Activated T-helper 1 cell treated with anti-CD3 and anti-CD28 coated beads, Interleukin-2, amount 50 U/mL, for 16 hours (primary cell): ENCODE data around the gene CFAP20.

Source experiments
- DNase-seq, 2 donors: peaks; one replicate each; pipeline ENCODE4 v3.0.0-alpha.2; 2020; ENCODE audit warnings: low read depth in 1 of 2, low spot score in 1 of 2

CFAP20 gene

GRCh38 chr16:58125041-58125440 is 4.1 kb downstream of the CFAP20 start:
- DNase-seq, result no peak

DNA sequence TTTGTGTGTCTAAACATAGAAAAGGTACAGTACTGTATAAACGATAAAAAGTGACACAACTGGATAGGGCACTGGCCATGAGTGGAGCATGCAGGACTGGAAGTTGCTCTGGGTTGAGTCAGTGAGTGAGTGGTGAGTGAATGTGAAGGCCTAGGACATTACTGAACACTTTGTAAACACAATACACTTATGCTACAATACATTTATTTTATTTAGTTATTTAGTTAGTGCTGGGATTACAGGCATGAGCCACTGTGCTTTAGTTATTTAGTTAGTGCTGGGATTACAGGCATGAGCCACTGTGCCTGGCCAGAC is 4.6 kb downstream of the CFAP20 start:
- no peak for DNase-seq

DNA sequence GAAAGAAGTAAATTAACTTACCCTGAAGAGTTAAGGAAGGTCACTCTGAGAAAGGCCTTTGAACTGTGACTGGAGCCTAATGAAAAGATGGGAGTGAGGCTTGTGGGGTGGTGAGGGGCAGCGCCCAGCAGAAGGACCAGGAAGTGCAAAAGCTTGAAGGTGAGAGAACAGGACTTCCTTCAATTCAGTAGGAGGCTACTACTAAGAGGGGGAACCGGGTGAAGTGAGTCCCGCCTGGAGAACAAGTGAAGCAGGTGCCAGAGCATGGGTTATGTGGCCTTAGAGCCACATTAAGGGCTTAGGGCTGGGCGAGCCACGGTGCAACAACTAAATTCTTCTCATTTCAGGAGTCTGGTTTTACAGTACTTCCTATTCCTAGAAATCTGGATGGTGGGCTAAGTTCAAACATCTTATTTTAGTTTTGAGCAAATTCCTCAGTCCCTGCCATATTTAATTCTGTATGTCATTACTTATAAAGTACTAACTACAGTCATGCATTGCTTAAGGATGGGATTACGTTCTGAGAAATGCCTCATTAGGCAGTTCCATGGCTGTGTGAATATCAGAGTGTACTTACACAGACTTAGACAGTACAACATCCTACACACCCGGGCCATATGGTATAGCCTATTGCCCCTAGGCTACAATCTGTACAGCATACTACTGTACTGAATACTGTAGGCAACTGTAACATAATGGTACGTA is 5.1 kb downstream of the CFAP20 start:
- DNase-seq, result no peak

DNA sequence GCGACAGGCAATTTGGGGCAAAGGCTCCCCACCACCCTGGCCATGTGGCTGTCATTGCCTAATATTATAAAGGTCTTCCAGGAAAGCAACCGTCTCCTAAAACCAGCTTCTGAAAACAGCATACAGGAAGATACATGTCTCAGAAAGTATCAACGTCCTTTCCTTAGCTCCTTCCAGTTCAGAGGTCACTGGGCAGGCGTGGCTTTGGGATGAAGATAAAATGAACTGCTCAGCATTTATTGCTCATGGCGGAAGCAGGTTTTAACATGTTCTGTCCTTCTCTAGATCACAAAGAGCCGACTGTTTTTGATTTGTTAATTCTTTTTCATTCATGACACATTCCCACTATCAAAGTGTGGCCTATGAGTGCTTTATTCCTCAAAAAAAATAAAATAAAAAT is 8.0 kb downstream of the CFAP20 start:
- DNase-seq, result no peak

DNA sequence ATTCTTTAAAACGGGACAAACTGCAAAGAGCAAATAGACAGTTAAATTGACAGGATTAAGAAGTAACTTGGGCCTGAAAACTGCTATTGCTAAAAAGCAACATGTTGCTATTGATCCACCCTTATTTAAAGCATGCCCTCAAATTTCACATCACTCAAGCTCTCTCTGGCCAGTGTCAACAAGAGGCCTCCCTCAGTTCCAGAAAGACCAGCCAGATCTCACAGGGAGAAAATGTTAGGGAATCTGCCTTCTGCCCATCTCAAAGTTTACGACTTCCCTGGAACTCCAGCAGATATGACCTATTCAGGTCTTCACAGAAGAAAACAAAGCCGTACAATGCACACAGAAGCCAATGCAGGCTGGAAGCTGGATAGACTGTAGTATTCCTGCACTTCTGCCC is 8.9 kb downstream of the CFAP20 start:
- DNase-seq, result no peak

DNA sequence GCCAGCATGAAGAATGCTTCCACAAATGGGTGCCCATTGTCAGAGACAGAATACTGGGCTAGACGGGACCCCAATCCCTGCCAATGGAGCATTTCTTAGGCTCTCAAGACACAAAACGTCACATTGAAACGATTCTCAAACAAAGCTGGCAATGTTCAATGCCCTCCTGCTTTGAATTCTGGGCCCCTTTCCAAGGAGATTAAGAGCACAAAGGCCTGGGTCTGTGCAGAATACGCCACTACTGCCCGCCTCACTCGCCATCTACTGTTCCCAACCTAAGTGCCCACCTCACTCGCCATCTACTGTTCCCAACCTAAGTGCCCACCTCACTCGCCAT is 9.7 kb downstream of the CFAP20 start:
- no peak for DNase-seq

DNA sequence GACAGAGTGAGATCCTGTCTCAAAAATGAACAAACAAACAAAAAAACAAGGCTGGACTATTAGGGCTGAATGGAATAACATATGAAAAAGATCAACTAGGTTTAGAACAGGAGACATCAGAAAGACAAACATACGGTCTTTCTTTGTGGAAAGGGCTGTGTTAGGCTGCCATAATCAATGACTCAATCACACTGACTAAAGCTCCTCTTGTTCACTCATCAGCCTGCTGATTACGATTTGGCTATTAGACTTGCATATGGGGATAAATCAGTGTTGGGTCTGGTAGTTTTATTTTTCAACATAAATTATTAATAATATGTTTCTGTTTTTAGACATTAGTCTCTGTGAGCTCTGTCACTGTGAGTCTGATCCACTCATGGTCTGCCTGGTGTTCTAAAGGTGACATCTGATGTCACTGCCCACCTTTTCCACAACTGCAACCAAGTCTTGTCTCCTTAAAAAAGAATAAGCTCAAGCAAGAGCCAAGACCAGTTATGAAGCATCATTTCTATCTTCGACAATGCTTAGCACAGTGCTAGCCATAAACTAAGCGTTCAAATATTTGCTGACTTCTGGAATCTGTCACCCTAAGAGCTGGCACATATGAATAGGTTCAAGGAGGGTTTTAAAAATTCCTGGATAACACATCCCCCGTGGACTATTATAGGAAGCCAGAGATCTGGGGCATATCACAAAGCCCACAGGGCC is 10.2 kb downstream of the CFAP20 start:
- no peak for DNase-seq

- DNase-seq, result no peak
Observed at GRCh38 chr16:58116529-58116928, 12.7 kb downstream of the CFAP20 start.

DNA sequence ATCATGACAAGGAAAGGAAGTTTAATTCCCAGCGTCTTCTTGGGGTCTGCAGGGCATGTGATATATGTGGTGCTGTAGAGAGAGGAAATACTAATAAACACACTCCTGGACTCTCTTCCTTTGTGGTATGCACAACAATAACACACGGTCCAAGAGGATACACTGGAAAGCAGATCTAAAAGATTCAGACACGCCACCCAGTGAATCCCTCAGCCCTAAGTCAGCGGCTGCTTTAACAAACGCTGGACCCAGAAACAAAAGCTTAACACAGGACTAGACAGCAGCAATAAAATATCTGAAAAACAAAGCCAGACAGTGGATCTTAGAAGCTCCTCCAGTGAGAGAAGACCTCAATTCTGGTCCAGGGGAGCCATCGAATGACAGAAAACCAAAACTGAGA is 13.1 kb downstream of the CFAP20 start:
- no peak for DNase-seq

DNA sequence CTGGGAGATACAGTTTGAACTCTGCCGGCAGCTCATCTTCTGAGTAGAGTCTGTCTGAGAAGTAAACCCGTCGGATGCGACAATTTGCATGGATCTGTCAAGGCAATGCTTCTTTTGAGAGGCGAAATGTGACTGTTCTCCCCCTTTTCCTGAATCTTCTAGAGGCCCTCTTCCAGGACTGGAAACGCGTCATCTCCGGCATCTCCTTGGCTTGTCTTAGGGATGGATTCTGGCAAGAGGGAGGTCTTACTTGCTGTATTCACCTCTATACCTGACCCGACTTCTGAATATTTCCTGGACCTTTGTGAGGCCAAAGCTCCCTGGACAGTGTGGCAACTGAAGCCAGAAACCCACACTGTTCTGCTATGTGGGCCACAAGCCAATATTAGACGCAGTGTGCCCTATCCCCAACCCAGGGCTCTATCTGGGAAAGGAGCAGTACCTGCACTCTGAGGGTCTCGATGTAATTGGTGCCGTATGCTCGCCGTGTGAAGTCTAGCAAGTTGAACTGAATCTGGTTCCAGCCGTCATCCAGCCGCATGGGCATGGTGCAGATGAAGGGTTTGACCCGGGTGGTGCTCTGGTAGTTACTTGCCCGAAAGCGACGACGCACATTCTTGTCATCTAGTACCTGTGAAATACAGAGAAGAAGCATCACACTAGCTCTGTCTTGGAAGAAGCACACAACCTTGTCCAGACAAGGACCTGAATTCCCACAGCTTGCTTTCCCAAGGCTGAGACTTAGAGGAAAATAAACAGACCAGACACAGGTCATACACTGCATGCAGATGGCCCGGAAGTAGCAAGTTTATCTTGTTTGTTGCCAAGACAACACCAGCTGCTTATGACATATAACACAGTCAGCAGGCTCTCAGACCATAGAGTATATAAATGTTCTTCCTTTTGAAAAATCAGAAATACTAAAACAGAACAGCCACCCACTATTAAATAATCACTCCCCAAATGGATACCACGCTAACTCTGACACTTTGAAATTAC is 14.1 kb downstream of the CFAP20 start:
- no peak for DNase-seq

GRCh38 chr16:58111302-58111627 is 17.9 kb downstream of the CFAP20 start:
- no peak for DNase-seq

DNA sequence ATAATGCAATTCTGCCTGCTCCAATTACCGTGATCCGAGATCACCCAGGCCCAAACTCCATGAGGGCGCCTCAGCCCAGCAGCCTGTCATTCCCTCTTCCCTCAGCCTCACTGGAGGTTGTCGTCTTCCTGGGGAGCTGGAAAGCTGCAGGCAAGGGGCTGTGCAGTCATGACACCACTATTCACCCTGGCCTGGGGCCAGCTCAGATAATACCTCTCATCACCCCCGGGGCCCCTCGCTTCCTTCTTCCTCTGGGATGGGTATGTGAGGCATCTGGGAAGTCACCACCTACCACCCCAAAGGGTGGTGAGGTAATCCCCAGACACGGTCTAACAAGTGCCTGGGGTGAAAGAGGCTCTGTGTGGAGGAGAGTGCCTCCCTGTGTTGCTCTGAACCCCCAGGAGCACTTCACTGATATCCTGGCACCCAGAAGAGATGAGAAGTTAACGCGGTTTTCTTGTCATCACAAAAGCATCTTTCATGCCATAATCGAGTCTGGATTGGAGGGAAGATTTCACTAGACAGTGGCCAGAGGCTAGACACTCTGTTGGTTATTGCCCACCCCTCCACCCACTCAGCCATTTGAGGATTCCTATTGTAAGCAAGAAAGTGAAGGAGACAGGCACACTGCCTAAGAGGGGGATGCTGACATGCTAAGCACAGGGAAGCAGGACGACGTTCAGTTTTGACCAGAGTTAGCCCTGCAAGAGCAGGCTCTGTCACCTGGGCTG is 18.4 kb downstream of the CFAP20 start:
- DNase-seq, result no peak

DNA sequence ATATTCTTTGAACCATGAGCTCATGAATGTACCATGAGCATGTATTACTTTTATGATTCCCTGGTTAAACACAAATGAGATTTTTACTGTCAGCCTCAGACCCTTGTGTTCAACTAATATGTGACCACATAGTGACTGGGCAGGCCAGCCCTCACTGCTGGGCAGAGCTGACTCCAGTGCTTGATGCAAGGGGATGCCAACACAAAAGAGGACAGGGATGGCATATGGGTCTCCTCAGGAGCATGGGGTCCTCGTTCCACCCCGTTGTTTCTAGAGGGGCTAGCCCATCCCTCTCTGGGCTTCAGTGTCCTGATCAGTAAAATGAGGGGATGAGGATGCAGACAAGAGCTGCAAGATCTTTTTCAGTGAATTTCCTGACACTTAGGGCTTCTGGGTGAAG is 19.3 kb downstream of the CFAP20 start:
- no peak for DNase-seq

- no peak for DNase-seq
Observed at GRCh38 chr16:58109330-58109729, 19.9 kb downstream of the CFAP20 start.

DNA sequence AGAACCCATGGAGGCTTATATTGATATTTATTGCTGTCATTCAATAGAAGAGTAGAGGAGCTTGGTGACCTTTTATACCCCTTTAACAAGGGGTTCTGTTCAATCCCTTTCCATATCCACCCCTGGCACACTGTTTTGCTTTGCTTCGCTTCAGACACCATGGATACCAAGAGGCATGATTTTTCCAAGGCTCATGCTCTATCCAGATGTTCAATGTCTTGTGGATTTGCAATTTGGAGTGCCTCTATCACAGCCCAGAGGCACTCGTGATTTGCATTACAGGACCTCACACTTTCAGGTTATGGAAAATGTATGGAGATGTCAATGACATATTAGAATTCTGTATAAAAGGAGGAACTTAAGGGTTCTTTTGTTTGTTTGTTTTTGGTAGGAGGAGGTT is 21.5 kb downstream of the CFAP20 start:
- DNase-seq, result no peak

DNA sequence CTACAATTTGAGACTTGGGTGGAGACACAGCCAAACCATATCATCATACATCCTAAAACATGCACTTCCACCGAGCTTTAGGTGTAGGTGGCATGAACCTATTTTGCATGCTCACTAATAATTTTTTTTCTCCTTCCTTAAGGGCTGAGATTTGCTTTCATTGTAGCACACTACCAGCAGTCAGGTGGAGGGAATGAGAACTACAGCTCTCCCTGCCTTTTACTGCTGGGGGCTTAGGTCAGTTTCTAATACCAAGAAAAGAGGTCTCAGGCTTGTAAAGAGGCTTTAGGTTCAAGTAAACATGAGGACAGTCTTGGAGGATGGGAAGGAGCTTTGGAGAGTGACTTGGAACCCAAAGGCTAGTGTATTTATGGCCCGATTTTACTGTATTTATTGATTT is 22.0 kb downstream of the CFAP20 start:
- no peak for DNase-seq

GRCh38 chr16:58105631-58106030 is 23.6 kb downstream of the CFAP20 start:
- DNase-seq, result no peak

- no peak for DNase-seq
Observed at GRCh38 chr16:58102665-58103392, 26.4 kb downstream of the CFAP20 start.

DNA sequence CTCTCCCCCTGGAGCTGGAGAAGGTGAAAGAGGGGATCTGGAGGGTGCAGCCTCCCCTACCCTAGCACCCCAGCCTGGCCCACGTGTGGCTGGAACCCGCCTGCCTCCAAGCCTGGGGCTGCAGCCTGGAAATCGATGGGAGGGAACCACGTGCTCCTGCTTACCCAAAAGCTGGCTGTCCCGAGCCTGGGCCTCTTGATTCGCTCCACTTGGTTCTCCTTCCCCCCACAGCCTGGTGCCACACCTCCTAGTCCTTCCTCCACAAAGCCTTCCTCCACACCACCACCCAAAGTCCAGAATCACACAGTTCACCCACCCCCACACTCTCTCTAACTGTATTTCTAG is 29.3 kb downstream of the CFAP20 start:
- DNase-seq, result no peak

DNA sequence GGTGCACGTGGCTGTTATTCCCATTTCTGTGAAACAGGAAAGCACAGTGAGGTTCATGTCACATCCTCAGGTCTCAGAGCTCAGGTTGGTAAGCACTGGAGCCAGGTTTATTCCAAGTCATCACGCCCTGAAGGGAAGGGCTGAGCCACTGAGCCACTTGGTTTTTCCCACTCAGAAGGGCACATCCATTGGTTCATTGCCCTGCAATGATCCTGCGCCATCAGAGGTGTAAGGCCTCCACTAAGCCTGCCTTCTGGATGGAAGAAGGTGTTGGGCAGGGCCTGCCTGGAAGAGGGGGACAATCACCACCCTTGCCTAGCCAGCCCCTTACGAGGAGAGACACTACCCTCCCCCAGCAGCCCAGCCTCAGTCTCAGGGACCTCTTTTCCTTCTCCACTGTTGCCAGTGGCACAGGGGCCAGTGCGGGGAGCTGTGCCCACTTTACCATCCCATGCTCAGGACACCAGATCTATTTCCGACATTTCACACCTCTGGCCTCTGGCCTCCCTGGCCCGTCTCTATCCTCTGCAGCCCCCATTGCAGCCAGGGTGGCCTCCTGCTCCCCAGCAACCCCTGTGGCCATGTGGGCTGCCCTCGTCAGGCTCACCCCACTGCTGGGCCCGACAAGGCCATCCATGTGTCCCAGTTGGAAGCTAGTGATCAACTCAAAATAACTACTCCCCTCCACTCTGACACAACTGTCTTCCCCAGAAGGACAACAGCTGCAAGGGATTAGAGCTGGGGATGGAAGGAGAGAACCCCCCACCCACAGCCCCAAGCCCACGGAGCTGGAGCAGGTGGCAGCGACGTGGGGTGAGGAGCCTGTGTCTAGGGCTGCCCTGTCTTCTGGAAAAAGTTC is 29.9 kb downstream of the CFAP20 start:
- DNase-seq, result no peak
